GM11168 (cell line): ENCODE results near the gene HTRA1.

Experiments
- in situ Hi-C: fragments of 300-500 bp; cut with MboI; formaldehyde crosslinking; loops from one replicate; pipeline ENCODE4 v1.12.0; 2022; ENCODE audit warnings: low sequenced_read_pairs; ENCODE audit not compliant: unreplicated experiment

The HTRA1 gene

DNA sequence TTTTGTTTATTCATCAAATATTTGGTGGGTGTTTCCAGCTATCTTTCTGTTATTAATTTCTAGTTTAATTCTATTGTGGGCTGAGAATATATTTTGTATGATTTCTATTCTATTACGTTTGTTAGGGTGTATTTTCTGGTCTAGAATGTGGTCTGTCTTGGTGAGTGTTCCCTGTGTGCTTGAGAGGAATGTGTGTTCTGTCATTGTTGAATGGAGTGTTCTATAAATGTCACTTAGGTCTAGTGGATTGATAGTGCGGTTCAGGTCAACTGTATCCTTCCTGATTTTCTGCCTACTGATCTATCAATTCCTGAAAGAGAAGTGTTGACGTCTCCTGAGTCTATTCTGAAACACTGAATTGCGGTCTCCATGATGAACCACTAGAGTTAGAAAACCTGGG, 8.5 kb downstream of the HTRA1 start:
- in situ Hi-C loops: no loop called here

DNA sequence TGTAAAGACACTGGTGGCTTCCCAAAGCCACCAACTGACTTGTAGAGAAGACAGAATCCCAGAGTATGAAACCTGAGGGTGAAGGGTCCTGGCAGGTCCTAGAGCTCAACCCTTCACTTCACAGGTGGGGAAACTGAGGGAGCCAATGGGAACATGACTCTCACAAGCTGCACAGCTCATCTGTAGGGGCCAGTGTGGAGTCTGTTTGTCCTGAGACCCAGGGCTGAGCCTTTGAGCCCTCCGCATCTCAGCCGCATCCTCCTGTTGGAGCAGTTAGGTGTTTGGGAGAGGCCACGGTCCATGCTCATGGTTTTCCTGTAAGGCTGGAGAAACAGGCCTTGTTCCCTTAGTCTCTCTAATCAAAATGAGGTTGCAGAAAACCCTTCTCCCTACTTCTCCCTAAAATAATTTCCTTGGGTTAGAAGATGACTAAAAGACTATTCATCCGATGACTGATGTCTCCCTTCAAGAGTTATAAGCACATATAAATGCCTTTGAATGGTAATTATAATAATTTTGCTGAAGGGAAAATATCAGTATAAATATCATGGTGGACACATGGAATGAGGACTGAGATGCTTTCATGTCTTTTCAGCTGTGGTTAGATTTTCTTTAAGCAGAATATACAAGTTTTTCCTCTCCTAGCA, 10.3 kb downstream of the HTRA1 start:
- in situ Hi-C loops: no loop called here

DNA sequence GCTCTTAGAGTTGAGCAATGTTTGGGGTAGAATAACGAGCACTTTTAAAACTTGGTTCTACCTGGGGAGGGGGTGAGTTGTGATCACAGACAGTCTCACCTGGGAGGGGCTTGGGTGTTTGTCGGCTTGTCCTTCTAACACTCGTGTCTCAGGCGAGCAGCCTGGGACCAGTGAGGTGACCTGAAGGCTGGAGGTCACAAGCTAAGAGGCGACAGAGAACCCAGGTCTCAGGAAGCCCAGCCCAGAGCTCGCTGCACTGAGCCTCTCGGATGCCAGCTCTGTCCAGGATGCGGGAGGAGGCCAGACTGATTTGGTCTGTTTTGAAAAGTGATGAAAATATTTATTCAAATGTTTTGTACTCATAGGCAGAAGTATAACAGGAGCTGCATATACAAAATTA, 11.8 kb downstream of the HTRA1 start:
- in situ Hi-C loops: no loop called here

DNA sequence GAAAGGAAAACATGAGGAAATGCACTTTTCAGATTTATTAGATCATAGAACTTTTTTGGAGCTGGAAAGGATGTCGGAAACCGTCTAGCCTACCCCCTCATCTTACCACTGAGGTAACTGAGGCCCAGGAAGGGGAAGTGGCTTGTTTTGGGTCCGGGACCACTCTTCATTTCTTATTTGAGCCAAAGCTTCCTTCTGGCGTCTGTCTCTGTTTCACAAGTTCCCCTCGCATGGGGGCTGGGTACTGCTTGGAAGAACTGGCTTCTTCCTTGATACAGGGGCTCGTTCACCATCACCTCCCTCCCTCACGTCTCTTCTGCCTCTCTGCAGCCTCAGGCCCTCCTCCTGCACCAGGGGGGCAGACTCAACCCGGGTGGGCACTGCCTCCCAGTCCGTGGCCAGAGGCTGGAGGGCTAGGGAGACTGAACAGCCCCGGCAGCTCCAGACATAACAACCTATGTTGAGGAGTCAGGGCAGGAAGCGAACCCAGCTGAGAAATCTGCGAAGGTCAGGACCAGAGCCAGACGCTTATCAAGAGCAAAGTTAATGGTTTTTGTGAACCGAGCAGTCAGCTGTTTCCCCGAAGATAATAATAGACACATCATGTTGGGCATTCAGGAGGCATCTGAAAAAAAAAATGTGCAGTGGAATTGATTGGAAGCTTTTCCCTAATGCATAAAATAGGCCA, 12.9 kb downstream of the HTRA1 start:
- in situ Hi-C loops: no loop called here

DNA sequence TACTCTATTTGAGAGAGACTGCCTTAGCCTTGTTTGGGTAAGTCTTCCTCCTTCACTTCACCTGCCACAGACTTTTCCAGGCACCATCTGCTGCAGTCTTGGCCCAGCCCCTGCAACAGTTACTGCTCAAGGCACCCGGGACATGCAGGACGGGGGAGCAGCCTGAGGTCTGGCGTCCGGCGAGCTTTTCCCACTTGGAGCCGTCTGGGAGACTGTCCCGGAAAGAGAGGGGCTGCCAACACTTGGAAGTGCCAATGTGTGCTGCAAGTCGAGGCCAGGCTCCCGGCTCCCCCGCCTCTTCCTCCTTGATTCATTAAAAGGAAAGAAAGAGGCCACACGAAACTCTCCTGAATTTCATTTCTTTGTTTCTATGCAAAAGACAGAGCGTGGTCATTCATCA, 13.7 kb downstream of the HTRA1 start:
- in situ Hi-C loops: no loop called here

DNA sequence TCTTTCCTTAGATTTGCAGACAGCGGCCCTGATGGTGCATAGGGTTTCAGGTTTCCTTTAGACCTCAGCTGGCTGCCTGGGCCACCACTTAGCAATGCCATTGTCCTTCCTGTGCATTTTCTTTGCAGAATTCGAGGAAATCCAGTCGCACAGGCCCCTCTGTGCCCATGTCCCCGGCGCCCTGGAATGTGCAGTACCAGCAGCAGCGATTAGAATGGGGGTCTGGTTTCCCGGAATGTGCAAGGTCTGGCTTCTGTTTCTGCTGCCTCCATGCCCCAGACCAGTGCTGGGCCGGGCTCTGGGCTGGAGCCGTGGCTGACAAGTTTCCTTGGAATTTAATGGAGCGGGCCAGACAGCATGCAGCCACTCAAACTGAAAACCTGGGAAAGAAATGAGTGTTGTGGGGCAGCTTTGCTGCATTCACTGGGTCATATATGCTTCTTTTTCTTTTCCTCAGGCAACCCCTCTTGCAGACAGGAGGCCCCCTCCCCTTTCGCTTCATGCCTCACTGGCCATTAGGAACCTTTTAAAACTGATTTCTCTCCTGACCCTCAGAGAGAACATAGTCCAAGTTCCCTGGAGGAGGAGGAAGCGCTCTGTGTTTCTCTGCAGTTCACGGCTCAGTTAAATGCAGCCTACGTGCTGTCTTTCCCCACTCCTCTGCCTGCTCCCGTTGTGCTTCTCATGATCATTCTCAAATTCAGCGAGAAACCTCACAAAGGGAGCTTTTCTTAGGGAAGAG, 14.4 kb downstream of the HTRA1 start:
- in situ Hi-C loops: no loop called here

DNA sequence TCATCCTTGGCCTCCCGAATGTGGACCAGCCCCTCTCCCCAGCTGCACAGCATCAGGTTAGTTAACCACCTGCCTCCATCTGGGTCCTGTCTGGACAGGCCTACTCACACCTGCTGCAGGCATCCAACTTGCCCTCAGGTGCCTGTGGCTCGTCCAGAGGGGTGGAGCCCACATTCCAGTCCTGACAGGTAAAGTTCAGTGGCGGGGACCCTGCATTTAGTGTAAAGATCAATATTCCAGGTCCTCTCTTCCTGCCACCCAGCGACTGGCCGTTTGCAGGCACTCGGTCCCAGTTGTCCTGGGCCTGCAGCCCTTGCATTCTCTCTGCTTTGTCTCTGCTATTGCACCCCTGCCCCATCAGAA, 15.0 kb downstream of the HTRA1 start:
- in situ Hi-C loops: no loop called here

DNA sequence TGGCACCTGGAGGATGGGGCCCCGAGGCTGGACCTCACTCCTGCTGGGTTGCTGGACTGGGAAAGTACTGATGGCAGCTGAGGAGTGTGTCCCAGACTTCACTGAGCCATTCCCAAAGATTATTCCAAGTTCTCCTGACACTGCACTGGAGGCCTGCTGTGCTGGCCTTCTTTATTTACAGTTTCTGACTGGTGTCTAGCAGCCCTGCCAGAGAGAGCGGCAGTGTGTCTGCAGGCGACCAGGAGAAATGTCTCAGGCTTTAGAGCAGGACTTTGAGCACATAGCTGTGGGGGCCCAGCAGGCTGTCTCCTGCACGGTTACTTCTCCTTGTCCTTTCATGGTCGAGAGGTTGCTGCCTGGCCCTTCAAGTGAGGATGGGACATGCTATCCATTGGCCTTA, 16.1 kb downstream of the HTRA1 start:
- in situ Hi-C loops: no loop called here

DNA sequence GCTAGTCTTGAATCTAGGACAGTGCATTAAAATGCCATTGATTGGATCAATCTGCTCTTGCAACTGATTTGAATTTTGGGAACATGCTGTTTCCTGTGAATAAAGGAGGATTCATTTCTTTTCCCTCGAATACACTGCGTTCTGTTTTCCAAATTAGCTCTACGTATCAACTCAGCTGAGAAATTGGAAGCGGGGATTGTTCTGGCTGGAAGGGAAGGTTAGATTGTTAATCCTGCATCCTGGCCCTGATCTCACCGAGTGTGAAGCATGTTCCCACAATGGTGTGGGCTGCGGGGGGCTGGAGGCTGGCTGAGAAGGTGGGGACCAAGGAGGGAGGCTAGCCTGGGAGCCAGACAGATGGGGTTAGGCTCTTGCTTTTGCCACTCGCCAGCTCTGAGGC, 17.6 kb downstream of the HTRA1 start:
- in situ Hi-C loops: no loop called here

DNA sequence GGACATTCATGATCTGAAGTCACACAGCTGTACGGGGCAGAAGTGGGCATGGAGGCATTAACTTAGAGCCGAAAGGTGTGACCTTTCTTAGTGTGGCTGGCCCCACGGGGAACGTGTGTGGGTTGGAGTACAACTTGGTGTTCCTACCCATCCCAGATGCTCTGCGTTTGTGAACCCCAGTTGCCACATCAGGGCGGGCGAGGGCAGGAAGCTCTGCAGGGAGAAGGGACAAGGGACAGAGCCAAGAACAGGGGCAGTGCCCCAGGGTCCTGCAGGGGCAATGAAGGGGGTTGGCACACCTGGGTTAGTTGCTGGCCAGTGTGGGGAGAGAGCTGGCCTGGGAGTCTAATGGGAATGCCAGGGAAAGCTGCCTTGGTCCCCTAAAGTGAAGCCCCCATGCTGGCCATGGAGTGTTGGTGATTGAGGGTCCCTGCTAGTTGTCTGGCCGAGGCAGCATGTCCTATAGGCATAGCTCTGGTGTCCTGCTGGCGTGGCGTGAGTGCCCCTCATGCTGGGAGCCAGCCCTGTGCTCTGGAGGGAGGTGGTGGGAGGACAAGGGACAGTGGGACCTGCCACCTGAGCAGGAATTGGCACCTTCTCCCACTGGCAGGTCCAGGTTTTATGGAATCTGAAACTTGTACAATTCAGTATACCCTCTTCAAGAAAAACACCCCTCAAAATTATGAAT, 18.9 kb downstream of the HTRA1 start:
- in situ Hi-C loops: no loop called here

DNA sequence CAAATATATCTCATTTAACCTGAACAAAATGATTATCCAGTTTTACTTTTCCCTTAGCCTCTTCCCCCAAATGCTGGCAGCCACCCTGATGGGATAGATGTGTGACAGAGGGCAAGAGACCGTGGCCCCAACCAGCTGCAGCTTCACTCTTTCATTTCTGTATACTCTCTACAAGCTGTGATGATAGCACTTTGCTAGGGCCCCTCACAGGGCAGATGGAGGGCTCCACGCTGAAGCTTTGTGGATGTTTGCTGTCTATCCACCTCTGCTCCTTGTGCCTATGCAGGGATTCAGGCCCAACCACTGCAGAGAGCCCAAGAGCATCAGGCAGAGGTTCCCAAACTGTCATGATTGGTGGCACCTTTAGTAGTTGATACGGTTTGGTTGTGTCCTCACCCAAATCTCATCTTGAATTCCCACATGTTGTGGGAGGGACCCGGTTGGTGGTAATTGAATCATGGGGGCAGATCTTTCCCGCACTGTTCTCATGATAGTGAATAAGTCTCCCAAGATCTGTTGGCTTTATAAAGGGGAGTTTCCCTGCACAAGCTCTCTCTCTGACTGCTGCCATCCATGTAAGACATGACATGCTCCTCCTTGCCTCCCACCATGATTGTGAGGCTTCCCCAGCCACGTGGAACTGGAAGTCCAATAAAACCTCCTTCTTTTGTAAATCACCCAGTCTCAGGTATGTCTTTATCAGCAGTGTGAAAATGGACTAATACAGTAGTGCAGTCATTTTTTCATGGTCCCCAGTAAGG, 20.1 kb downstream of the HTRA1 start:
- in situ Hi-C loops: no loop called here

DNA sequence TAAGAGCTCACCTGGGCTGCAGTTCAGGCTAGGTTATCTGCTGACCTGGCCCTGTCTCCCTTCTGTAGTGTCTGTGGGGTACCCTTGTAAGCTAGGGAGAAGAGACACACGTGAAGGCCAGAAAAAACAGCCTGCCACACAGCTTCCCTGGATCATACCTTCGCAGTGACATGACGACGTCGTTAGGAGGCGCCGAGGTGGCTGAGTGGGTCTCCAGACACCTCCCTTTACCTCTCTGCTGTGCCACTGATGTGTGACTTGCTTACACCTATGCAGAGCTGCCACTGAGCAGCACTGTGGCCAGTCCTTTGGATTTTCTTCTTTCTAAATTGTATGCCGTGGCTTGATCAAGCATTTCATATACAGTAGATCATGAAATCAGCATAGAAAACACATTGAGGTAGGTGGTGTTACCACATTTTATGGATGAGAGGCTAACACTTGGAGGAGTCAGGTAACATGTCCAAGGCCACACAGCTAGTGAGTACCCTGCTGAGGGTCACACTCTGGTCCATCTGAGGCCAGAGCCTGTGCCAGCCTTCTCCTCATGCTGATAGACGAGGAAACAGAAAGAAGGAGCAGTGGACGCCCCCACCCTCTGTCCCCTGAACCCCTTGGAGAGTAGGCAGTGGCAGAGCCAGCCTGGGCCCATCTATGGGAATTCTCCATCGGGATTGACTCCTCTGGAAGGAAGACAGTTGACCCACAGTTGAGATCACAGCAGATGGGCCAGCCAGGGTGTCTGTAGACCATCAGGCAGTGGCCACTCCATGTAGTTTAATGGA, 23.1 kb downstream of the HTRA1 start:
- in situ Hi-C loops: no loop called here

DNA sequence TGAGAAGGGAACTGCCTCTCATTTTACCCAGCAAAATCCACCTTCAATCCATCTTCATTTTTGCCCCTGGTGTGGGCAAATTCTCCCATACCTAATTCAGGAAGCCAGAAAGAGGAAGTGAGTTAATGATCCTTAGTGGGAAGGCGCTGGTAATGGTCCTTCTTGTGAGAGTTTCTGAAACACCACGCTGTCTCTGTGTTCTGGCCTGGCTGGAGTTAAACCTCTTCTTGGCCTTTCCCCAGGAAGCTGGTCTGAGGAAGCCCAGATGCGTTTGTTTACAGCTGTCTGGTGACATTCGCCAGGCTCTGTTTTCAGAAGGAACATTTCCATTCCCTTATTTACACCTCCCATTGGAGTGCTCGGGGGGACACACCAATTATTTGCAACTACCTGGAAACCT, 24.3 kb downstream of the HTRA1 start:
- in situ Hi-C loops: no loop called here

DNA sequence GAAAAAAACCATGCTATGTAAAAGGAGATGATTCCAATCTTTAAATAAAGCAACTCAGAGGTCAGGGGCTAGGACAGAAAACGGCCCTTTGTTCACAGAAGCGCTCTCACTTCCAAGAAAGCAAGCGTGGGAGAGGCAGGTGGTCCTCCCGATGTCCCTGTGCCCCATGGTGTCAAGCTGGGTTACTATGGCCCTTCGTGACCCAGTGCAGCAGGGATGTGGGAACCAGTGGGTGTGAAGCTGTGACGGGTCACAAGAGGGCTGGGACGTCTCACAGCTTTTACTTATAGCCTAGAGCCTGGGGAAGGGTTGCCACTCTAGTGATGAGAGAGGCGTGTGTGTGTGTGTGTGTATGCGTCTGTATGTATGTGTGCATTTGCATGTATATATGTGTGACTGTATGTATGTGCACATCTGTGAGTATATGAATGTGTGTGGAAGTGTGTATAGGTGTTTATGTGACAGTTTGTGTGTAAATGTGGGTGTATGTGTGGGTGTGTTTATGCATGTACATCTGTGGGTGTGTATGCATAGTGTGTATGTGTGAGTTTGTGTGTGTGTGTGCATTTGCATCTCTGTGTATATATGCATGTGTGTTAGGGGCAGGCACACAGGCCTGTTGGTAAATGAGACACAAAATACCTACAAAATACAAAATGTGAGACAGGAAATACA, 25.2 kb downstream of the HTRA1 start:
- in situ Hi-C loops: no loop called here

DNA sequence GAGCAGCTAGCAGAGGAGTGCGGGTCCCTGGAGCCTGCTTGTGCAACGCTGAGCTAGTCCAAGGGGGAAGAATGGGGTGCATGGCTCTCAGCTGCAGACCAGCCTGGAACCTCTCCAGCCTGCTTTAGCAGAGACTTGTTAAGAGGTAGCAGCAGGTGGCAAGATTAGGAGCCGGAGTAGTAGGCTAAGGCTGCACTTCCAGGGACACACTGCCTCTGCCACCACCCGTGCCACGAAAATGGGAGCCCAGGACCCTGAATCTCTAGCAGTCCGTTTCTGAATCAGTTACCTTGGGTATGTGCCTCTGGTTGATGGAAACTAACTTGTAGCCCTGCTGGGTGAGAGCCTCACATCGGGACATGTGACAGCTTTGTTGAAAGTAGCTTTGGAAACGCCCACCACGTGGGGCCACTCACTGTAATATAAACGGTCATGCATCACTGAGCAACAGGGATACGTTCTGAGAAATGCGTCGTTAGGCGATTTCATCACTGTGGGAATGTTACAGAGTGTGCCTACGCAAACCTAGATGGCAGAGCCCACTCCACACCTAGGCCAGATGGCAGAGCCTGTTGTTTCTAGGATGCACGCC, 25.9 kb downstream of the HTRA1 start:
- in situ Hi-C loops: no loop called here

DNA sequence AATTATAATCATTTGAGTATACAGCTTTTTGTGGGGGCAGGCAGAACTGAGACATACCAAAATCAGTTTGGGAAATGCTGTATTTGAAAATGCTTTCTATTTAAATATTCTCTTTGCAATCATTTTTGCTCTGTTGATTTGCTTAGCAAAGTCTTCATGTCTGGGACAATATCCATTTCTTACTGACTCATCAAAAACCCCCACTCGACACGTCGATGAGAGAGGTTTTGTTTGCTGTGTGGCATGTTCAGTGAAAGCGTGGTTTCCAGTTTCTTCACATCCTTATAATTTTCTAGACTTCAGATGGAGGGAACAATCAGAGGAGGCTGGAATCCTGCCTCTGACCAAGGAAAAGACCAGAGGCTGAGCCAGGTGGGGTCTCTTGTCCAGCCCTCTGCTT, 28.9 kb downstream of the HTRA1 start:
- in situ Hi-C loops: no loop called here

DNA sequence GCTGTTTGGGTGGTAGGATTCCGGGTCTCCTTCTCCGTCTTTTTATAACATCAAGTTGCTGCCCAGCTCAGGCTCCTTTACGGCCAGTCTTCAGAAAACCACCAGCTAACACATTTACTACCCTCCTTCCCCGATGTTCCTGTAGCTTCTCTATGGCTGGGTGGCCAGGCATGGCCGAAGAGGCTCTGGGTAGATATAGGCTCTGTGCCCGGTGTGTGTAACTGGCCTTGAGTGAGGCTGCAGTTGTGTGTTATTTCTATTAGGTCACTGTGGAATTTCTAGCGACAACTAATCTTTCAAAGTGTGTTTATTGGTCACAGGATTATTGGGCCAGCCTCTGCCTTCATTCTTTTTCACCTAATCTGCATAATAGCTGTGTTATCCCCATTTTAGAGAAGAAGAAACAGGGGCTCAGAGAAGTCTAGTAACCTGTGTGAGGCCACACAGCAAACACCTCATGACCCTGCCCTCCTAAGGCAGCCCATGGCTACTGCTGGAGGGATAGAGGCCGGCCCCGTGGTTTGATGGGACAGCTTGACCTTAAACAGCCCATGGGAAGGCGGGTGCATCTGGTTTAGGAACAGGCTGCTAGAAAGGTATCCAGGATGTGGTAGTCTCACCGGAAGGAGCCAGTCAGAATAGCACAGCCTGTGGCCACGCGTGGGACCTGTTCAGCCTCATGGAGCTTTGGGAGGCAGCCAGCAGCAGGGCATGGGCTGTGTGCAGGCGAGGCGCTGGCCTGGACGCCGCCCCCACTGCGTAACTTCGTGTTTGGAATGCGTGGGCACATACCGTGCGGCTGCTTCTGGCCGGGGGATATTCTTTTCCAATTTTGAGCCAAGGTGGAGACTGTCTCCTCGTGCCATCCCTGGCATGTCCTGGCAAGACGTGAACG, 29.7 kb downstream of the HTRA1 start:
- in situ Hi-C loops: no loop called here

DNA sequence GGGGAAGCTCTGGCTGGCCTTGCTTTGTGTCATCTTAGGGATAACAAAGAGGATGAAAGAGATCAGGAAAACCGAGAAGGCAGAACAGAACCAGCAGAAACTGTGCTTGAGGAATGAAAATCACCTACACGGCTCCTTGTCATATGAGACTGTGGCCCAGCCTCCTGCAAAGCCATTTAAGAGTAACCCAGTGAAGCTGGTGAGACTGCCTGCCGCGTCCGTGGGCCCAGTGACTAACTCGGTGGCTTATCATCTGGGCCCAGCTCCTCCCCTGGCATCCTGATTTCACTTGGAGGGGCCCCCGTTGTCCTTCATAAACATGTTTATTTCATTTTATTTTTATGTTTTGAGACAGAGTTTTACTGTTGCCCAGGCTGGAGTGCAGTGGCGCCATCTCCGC, 30.7 kb downstream of the HTRA1 start:
- in situ Hi-C loops: no loop called here
